NCI-H1417 treated with DMSO at 0.1 percent for 48 hours (cell line): ENCODE results near the gene AGRN.
"Not testable (repeated sequence)": the region's sequence is repeated elsewhere in the genome, so short reads cannot be mapped to it uniquely, and the experiment has no call there.

Source experiments
- DNase-seq: peaks from one replicate; lab custom pipeline; 2025; lab: John Stamatoyannopoulos, UW

The AGRN gene

GRCh38 chr1:1020000-1020404 is at the start of gene AGRN:
AGRN (plus strand) TSS chr1:1020120; CDS start chr1:1020173, 53 bp downstream.
- DNase-seq = no peak

- DNase-seq = no peak
Measured at GRCh38 chr1:970242-970972, 49.5 kb upstream of the AGRN start.

GRCh38 chr1:970973-971730 is 48.8 kb upstream of the AGRN start:
- no peak for DNase-seq

GRCh38 chr1:971751-972506 is 48.0 kb upstream of the AGRN start:
- no peak for DNase-seq

- no peak for DNase-seq
Measured at GRCh38 chr1:972726-973458, 47.0 kb upstream of the AGRN start.

- DNase-seq = no peak
Measured at GRCh38 chr1:973459-974292, 46.2 kb upstream of the AGRN start.

- no peak for DNase-seq
Measured at GRCh38 chr1:974293-974640, 45.7 kb upstream of the AGRN start.

- no peak for DNase-seq
Measured at GRCh38 chr1:974687-975328, 45.1 kb upstream of the AGRN start.

- no peak for DNase-seq
Measured at GRCh38 chr1:975365-975764, 44.6 kb upstream of the AGRN start.

- DNase-seq = no peak
Measured at GRCh38 chr1:975896-976683, 43.8 kb upstream of the AGRN start.

- not testable (repeated sequence) for DNase-seq
Measured at GRCh38 chr1:976791-977190, 43.1 kb upstream of the AGRN start.

- no peak for DNase-seq
Measured at GRCh38 chr1:978069-978834, 41.7 kb upstream of the AGRN start.

GRCh38 chr1:978835-979743 is 40.8 kb upstream of the AGRN start:
- no peak for DNase-seq

- no peak for DNase-seq
Measured at GRCh38 chr1:979744-980072, 40.2 kb upstream of the AGRN start.

GRCh38 chr1:980137-980571 is 39.8 kb upstream of the AGRN start:
- DNase-seq = no peak

GRCh38 chr1:980602-981395 is 39.1 kb upstream of the AGRN start:
- DNase-seq = no peak

- DNase-seq = no peak
Measured at GRCh38 chr1:981491-981954, 38.4 kb upstream of the AGRN start.
